Esophagus muscularis mucosa (tissue), 4 donors: ENCODE results near the gene ELAC1. TPM values are rescaled to one million over a fixed set of nuclear protein-coding genes. Genes with fewer than 3 reads are reported as not detected.

Experiments
- DNase-seq: peaks from one replicate; pipeline ENCODE4 v3.0.0-alpha.2; 2017; ENCODE audit errors: extremely low spot score
- H3K27ac ChIP-seq, 4 donors: fragments of 200-600 bp; sonication (generic); replicated peaks in 1 of 4; 1 replicate in 3 of 4; 2 replicates in 1 of 4; pipeline ENCODE4 v1.5.1; 2016 to 2019; ENCODE audit warnings: mild to moderate bottlenecking in 1 of 4
- H3K27me3 ChIP-seq, 4 donors: fragments of 200-600 bp; sonication (generic); one replicate each; pipeline versions ENCODE4 v1.5.1 to v1.6.0; 2016 to 2019
- H3K36me3 ChIP-seq, 4 donors: fragments of 200-600 bp; sonication (generic); one replicate each; pipeline ENCODE4 v1.5.1; 2016 to 2019
- H3K4me1 ChIP-seq, 4 donors: fragments of 200-600 bp; sonication (generic); one replicate each; pipeline ENCODE4 v1.5.1; 2016 to 2019
- H3K4me3 ChIP-seq, 4 donors: fragments of 200-600 bp; sonication (generic); 1 replicate in 2 of 4; 2 replicates in 2 of 4; pipeline ENCODE4 v1.5.1; 2016 to 2019; ENCODE audit warnings: mild to moderate bottlenecking in 4 of 4, moderate library complexity in 1 of 4
- H3K9me3 ChIP-seq, 4 donors: fragments of 200-600 bp; sonication (generic); 1 replicate in 3 of 4; 2 replicates in 1 of 4; pipeline ENCODE4 v1.5.1; 2016 to 2019
- CTCF ChIP-seq, 3 experiments: fragments of 200-600 bp in 2 of 3; fragments of 450-650 bp in 1 of 3; sonication (generic) in 2 of 3; IDR thresholded peaks; one replicate each; pipeline ENCODE4 v1.5.1; 2017 to 2019; ENCODE audit warnings: antibody characterized with exemption in 3 of 3, mild to moderate bottlenecking in 2 of 3, moderate library complexity in 1 of 3
- EP300 ChIP-seq: sonication (generic); formaldehyde crosslinking; IDR thresholded peaks from one replicate; pipeline ENCODE4 v1.6.1; 2017; ENCODE audit warnings: antibody characterized with exemption
- POLR2A ChIP-seq: fragments of 450-650 bp; IDR thresholded peaks from one replicate; pipeline ENCODE4 v1.6.1; 2017; ENCODE audit warnings: antibody characterized with exemption, moderate library complexity, mild to moderate bottlenecking, low read depth
- POLR2AphosphoS5 ChIP-seq, 2 donors: sonication (generic); formaldehyde crosslinking; IDR thresholded peaks; one replicate each; pipeline ENCODE4 v1.6.1; 2017; ENCODE audit warnings: antibody characterized with exemption in 2 of 2
- WGBS: methylation state at CpG from one replicate; pipeline ENCODE4 v1.1.5; 2018; 5-methylcytosine and 5-hydroxymethylcytosine counted together
- intact Hi-C: fragments of 100-400 bp; cut with DNase I; formaldehyde crosslinking; loops from one replicate; pipeline ENCODE4 v1.15.1; 2023
- total RNA-seq, 4 donors: library from RNA; depleted of rRNA; stranded (reverse); fragments of >200 nt; gene quantifications; one replicate each; pipeline versions ENCODE4 v1.1.0 to v1.2.1, GENCODE V29; 2016

The ELAC1 gene
- total RNA-seq, 4 donors from 2014 or later: 3.7 to 7.9 (median 4.0) TPM

- Histone ChIP-seq H3K4me1 (peaks cover 0 to 6% (median under 1%) of the 10 kb centered on the region in 4 donors), H3K4me3 (no peak overlapping the region), H3K27ac (no peak overlapping the region), H3K9me3 (no peaks in the 10 kb centered on the region), H3K36me3 (no peaks in the 10 kb centered on the region), H3K27me3 (no peaks in the 10 kb centered on the region)
- WGBS: 97% methylated on average over 5 of the region's 5 CpGs
- no peak for DNase-seq
- intact Hi-C loops: no loop called here
- TF ChIP-seq POLR2AphosphoS5 (IDR thresholded peaks at IDR 0.05) (no peak), CTCF (IDR thresholded peaks at IDR 0.05) (no peak), EP300 (no peak), POLR2A (no peak)
Measured at GRCh38 chr18:51006061-51006818, 38.4 kb downstream of the ELAC1 start.

- DNase-seq: no peak
- Histone ChIP-seq H3K9me3 (no peaks in the 10 kb centered on the region), H3K36me3 (no peaks in the 10 kb centered on the region), H3K27ac (no peak overlapping the region), H3K4me3 (no peak overlapping the region), H3K27me3 (no peaks in the 10 kb centered on the region), H3K4me1 (peaks cover 0 to 6% (median under 1%) of the 10 kb centered on the region in 4 donors)
- WGBS: 65% methylated on average over 10 of the region's 13 CpGs
- TF ChIP-seq POLR2AphosphoS5 (IDR thresholded peaks at IDR 0.05): no peak
- TF ChIP-seq POLR2A: no peak
- no peak for TF ChIP-seq EP300
- TF ChIP-seq CTCF (IDR thresholded peaks at IDR 0.05): no peak
- intact Hi-C loops: no loop called here
Measured at GRCh38 chr18:51006948-51007789, 39.3 kb downstream of the ELAC1 start.

- Histone ChIP-seq H3K4me3 (no peak overlapping the region), H3K27ac (no peak overlapping the region), H3K4me1 (peaks cover 0 to 6% (median under 1%) of the 10 kb centered on the region in 4 donors), H3K36me3 (no peaks in the 10 kb centered on the region), H3K27me3 (no peaks in the 10 kb centered on the region), H3K9me3 (no peaks in the 10 kb centered on the region)
- WGBS: 33% methylated on average over 1 of the region's 1 CpG
- no peak for DNase-seq
- no peak for TF ChIP-seq POLR2A
- no peak for TF ChIP-seq EP300
- no peak for TF ChIP-seq POLR2AphosphoS5 (IDR thresholded peaks at IDR 0.05)
- no peak for TF ChIP-seq CTCF (IDR thresholded peaks at IDR 0.05)
- intact Hi-C loops: no loop called here
Measured at GRCh38 chr18:51007790-51008139, 39.9 kb downstream of the ELAC1 start.

- intact Hi-C loops: no loop called here
- Histone ChIP-seq H3K4me1 (peaks cover 0 to 6% (median under 1%) of the 10 kb centered on the region in 4 donors), H3K36me3 (no peaks in the 10 kb centered on the region), H3K4me3 (no peak overlapping the region), H3K27me3 (no peaks in the 10 kb centered on the region), H3K9me3 (no peaks in the 10 kb centered on the region), H3K27ac (no peak overlapping the region)
- TF ChIP-seq POLR2AphosphoS5 (IDR thresholded peaks at IDR 0.05) (no peak), EP300 (no peak), POLR2A (no peak), CTCF (IDR thresholded peaks at IDR 0.05) (no peak)
- DNase-seq: no peak
Measured at GRCh38 chr18:51009072-51009471, 41.2 kb downstream of the ELAC1 start.
